ENCODE results near the gene CTXND1.

The CTXND1 gene

GRCh38 chr15:80210611-80211573 is 41.1 kb downstream of the CTXND1 start:
- no peak for DNase-seq (ENCODE audit: low read depth in 2 of 2)

- no peak for DNase-seq (ENCODE audit: low read depth in 2 of 2)
These were observed 43.0 kb downstream of the CTXND1 start for GRCh38 chr15:80208758-80209734.

GRCh38 chr15:80207887-80208286 is 44.1 kb downstream of the CTXND1 start:
- DNase-seq (ENCODE audit: low read depth in 2 of 2): no peak

- no peak for DNase-seq (ENCODE audit: low read depth in 2 of 2)
These were observed 47.8 kb downstream of the CTXND1 start for GRCh38 chr15:80204231-80204630.

- DNase-seq (ENCODE audit: low read depth in 2 of 2): no peak
These were observed 48.6 kb downstream of the CTXND1 start for GRCh38 chr15:80203361-80203885.

- no peak for DNase-seq (ENCODE audit: low read depth in 2 of 2)
These were observed 49.2 kb downstream of the CTXND1 start for GRCh38 chr15:80202641-80203360.

- no peak for DNase-seq (ENCODE audit: low read depth in 2 of 2)
These were observed 50.0 kb downstream of the CTXND1 start for GRCh38 chr15:80202016-80202315.

GRCh38 chr15:80201256-80202015 is 50.6 kb downstream of the CTXND1 start:
- no peak for DNase-seq (ENCODE audit: low read depth in 2 of 2)

- no peak for DNase-seq (ENCODE audit: low read depth in 2 of 2)
These were observed 52.1 kb downstream of the CTXND1 start for GRCh38 chr15:80199869-80200268.

GRCh38 chr15:80199366-80199765 is 52.6 kb downstream of the CTXND1 start:
- no peak for DNase-seq (ENCODE audit: low read depth in 2 of 2)

- DNase-seq (ENCODE audit: low read depth in 2 of 2): no peak
These were observed 57.1 kb downstream of the CTXND1 start for GRCh38 chr15:80194914-80195313.

- DNase-seq (ENCODE audit: low read depth in 2 of 2): no peak
These were observed 57.8 kb downstream of the CTXND1 start for GRCh38 chr15:80194186-80194585.

GRCh38 chr15:80191897-80192595 is 60.0 kb downstream of the CTXND1 start:
- no peak for DNase-seq (ENCODE audit: low read depth in 2 of 2)

GRCh38 chr15:80191198-80191597 is 60.8 kb downstream of the CTXND1 start:
- no peak for DNase-seq (ENCODE audit: low read depth in 2 of 2)

GRCh38 chr15:80188251-80188650 is 63.8 kb downstream of the CTXND1 start:
- DNase-seq (ENCODE audit: low read depth in 2 of 2): no peak

- DNase-seq (ENCODE audit: low read depth in 2 of 2): no peak
These were observed 65.4 kb downstream of the CTXND1 start for GRCh38 chr15:80186597-80186996.

- no peak for DNase-seq (ENCODE audit: low read depth in 2 of 2)
These were observed 65.9 kb downstream of the CTXND1 start for GRCh38 chr15:80186066-80186465.

GRCh38 chr15:80185152-80185551 is 66.9 kb downstream of the CTXND1 start:
- DNase-seq (ENCODE audit: low read depth in 2 of 2): no peak

GRCh38 chr15:80184554-80184953 is 67.5 kb downstream of the CTXND1 start:
- DNase-seq (ENCODE audit: low read depth in 2 of 2): no peak

GRCh38 chr15:80183886-80184285 is 68.1 kb downstream of the CTXND1 start:
- no peak for DNase-seq (ENCODE audit: low read depth in 2 of 2)
